Lower leg skin (tissue), 4 donors: ENCODE measurements around the gene CTTN. TPM values are rescaled to one million over a fixed set of nuclear protein-coding genes. Genes with fewer than 3 reads are reported as not detected.
"Not testable (repeated sequence)": the region's sequence is repeated elsewhere in the genome, so short reads cannot be mapped to it uniquely, and the experiment has no call there.

Source experiments
- DNase-seq, 2 donors: peaks; one replicate each; pipeline ENCODE4 v3.0.0-alpha.2; 2019; ENCODE audit warnings: low spot score in 2 of 2
- H3K4me3 ChIP-seq: fragments of 200-600 bp; sonication (generic); 2 replicates; pipeline ENCODE4 v1.5.1; 2017; ENCODE audit warnings: mild to moderate bottlenecking, low read depth; ENCODE audit not compliant: poor library complexity, severe bottlenecking
- POLR2A ChIP-seq, 2 donors: fragments of 450-650 bp; IDR thresholded peaks; one replicate each; pipeline ENCODE4 v1.6.1; 2016 to 2017; ENCODE audit warnings: antibody characterized with exemption in 2 of 2, mild to moderate bottlenecking in 1 of 2, moderate library complexity in 1 of 2
- WGBS, 2 donors: methylation state at CpG; one replicate each; pipeline ENCODE4 v1.1.5; 2018; 5-methylcytosine and 5-hydroxymethylcytosine counted together
- intact Hi-C: fragments of 100-400 bp; cut with DNase I; formaldehyde crosslinking; loops from one replicate; pipeline ENCODE4 v1.15.0; 2023; ENCODE audit warnings: low total_unique reads
- total RNA-seq, 4 donors: library from RNA; depleted of rRNA; stranded (reverse); fragments of >200 nt; gene quantifications; one replicate each; pipeline ENCODE4 v1.1.0, GENCODE V29; 2016
- TF ChIP-seq, protein P1 (sequence below), 3 donors: fragments of 450-650 bp; IDR thresholded peaks; one replicate each; pipeline ENCODE4 v1.5.1; 2016; ENCODE audit warnings: antibody characterized with exemption in 3 of 3, mild to moderate bottlenecking in 3 of 3, moderate library complexity in 2 of 3

The CTTN gene
- total RNA-seq, 4 donors from 2014 or later, result 251 to 343 (median 288) TPM

DNA sequence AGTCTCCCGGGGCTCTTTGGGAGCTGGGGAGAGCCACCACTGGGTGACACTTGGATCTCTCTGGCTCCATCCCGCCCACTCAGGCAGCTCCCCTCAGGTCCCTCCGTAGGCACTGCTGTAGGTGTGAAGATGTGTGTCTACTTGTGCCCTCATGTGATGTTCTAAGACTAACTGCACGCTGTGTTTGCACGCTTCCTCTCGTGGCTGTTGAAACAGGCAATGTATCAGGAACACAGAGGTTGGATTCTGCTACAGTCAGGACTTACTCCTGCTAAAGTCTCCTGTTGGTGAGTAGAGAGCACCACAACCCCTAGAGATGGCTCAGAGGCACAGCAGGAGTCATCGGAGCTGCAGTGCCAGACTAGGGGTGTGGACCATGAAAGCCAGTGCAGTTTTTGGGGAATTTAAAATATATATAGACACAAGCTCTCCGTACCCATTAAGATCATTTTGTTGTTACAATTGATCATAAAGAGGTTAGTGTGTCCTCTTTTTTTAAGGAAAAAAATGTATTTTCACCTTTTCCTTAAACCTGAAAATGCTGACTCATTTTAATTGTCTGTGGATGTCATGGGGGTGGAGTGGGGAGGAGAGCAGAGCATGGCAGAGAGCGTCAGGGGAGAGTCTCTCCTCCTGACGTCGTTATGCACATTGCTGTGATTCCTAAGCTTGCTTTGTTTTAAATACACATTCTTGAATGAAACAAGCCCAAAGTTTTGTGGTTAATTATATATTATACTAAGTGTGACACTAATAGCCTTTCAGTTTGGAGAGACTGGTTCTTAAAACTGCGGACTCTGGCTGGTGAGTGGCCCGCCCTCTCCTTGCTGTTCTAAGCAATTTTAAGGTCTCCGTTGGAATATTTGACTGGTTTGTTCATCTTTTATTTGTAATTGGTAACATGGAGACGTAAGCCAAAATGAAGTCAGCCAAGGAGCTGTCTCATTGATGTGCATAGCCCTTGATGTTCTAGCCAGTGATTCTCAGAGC lies 16.2 kb upstream of the CTTN start:
- TF ChIP-seq, protein P1, sequence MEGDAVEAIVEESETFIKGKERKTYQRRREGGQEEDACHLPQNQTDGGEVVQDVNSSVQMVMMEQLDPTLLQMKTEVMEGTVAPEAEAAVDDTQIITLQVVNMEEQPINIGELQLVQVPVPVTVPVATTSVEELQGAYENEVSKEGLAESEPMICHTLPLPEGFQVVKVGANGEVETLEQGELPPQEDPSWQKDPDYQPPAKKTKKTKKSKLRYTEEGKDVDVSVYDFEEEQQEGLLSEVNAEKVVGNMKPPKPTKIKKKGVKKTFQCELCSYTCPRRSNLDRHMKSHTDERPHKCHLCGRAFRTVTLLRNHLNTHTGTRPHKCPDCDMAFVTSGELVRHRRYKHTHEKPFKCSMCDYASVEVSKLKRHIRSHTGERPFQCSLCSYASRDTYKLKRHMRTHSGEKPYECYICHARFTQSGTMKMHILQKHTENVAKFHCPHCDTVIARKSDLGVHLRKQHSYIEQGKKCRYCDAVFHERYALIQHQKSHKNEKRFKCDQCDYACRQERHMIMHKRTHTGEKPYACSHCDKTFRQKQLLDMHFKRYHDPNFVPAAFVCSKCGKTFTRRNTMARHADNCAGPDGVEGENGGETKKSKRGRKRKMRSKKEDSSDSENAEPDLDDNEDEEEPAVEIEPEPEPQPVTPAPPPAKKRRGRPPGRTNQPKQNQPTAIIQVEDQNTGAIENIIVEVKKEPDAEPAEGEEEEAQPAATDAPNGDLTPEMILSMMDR (IDR thresholded peaks at IDR 0.05), result no peak
- TF ChIP-seq POLR2A (IDR thresholded peaks at IDR 0.05), result no peak
- H3K4me3 ChIP-seq, result no peak overlapping the region
- WGBS, 2 donors, result 72 to 78% methylated on average over 15 of the region's 15 CpGs
- intact Hi-C loops, result no loop called here
- DNase-seq, result peak in 1 of 2 donors; percentile 52

- peak in 1 of 2 donors; percentile 78 for DNase-seq
- intact Hi-C loops, result no loop called here
- no peak overlapping the region for H3K4me3 ChIP-seq
- 73 to 76% methylated on average over 11 of the region's 11 CpGs for WGBS, 2 donors
- TF ChIP-seq POLR2A (IDR thresholded peaks at IDR 0.05), result no peak
- TF ChIP-seq, protein P1 (IDR thresholded peaks at IDR 0.05), result no peak
These were observed 14.4 kb upstream of the CTTN start for GRCh38 chr11:70383664-70384565.

DNA sequence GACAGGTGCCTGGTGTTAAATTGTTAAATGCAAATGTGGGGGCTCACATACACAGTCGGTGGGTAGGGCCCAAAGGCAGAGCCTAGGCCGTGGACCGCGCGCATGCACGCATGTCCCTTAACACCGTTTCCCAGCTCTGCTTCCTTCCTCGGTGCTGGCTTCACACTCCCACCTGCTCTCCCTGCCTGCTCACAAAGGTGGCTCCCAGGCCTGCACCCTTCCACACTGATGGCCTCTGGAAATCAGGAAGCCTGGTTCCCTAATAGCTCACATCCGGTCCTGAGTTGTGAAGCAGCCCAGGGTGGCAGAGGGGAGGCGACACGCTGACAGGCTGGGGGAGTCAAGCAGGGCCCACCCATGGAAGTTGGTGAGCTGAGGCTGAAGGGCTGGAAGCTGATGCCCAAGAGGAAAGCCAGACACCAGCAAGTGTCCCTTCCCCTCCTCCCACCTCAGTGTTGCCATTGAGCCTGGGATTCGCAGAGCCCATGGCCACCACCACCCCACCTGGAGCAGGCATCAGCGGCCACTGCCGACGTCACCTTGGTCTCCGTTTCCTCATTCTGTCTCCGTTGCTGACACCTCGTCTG lies 13.7 kb upstream of the CTTN start:
- intact Hi-C loops, result no loop called here
- H3K4me3 ChIP-seq, result no peak overlapping the region
- TF ChIP-seq POLR2A (IDR thresholded peaks at IDR 0.05), result no peak
- TF ChIP-seq, protein P1 (IDR thresholded peaks at IDR 0.05), result no peak
- DNase-seq, result peak in 1 of 2 donors; percentile 66
- 90 to 91% methylated on average over 18 of the region's 18 CpGs for WGBS, 2 donors

DNA sequence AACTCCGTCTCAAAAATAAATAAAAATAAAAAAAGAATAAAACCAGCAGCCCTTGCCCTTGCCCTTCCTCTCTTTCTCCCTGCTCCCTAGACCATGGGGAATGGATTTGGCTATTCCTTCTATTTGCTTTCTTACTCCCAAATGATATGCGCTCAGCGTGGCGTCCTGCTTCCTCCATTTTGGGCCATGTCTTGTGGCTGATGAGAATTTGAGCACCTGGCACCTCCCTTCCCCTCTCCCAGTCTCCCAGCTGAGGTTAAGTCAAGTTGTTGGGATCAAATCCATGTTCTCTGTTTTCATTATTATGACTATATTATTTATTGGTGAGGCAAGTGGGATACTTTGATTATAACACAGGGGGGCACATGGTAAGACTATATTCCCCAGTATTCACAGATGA lies 10.8 kb upstream of the CTTN start:
- intact Hi-C loops, result no loop called here
- WGBS, 2 donors, result 95 to 98% methylated on average over 4 of the region's 4 CpGs
- no peak overlapping the region for H3K4me3 ChIP-seq
- peak in 1 of 2 donors; percentile 43 for DNase-seq
- TF ChIP-seq, protein P1 (IDR thresholded peaks at IDR 0.05), result no peak
- TF ChIP-seq POLR2A (IDR thresholded peaks at IDR 0.05), result no peak

- TF ChIP-seq, protein P1 (IDR thresholded peaks at IDR 0.05), result no peak
- TF ChIP-seq POLR2A (IDR thresholded peaks at IDR 0.05), result no peak
- WGBS, 2 donors, result 73 to 91% methylated on average over 6 of the region's 6 CpGs
- intact Hi-C loops, result no loop called here
- no peak overlapping the region for H3K4me3 ChIP-seq
- DNase-seq, result peak in 1 of 2 donors; percentile 34
These were observed 9.1 kb upstream of the CTTN start for GRCh38 chr11:70389201-70389600.

DNA sequence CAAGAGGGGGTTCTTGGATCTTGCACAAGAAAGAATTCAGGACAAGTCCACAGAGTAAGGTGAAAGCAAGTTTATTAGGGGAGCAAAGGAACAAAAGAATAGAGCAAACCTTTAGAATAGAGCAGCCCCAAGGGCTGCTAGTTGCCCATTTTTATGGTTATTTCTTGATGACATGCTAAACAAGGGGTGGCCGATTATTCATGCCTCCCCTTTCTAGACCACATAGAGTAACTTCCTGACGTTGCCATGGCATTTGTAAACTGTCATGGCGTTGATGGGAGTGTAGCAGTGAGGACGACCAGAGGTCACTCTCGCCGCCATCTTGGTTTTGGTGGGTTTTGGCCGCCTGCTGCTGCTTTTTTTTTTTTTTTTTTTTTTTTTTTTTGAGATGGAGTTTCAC lies 7.4 kb upstream of the CTTN start:
- DNase-seq, H3K4me3 ChIP-seq, intact Hi-C loops: not testable (repeated sequence)
- WGBS, 2 donors, result 95 to 98% methylated on average over 7 of the region's 7 CpGs
